SU-DHL-6 (cell line): ENCODE results near the gene CCR8.
"Not testable (repeated sequence)": the region's sequence is repeated elsewhere in the genome, so short reads cannot be mapped to it uniquely, and the experiment has no call there.

Experiments used
- CTCF ChIP-seq: fragments of 200-600 bp; sonication (generic); IDR thresholded peaks from one replicate; pipeline ENCODE4 v1.5.1; 2017; ENCODE audit warnings: antibody characterized with exemption, mild to moderate bottlenecking, low read length, moderate library complexity; ENCODE audit not compliant: insufficient read depth, poor library complexity, severe bottlenecking
- EZH2phosphoT487 ChIP-seq: fragments of 200-600 bp; sonication (generic), shearing (Covaris generic); conservative IDR thresholded peaks from 2 replicates; pipeline ENCODE4 v1.6.1; 2018; ENCODE audit warnings: mild to moderate bottlenecking, antibody characterized with exemption, low read length, moderate library complexity, mixed read lengths

- not testable (repeated sequence) for TF ChIP-seq EZH2phosphoT487, CTCF
These were observed 7.9 kb upstream of the CCR8 start for GRCh38 chr3:39321574-39321983.
